ENCODE data around the gene TRPM6. TPM values are rescaled to one million over a fixed set of nuclear protein-coding genes. Genes with fewer than 3 reads are reported as not detected.

Gene TRPM6
- total and polyA plus RNA-seq, 3 donors from 2014 or later = 2.8 to 6.7 (median 4.2) TPM

- WGBS, 2 donors = 48% methylated on average over 8 of the region's 8 CpGs
Observed at GRCh38 chr9:74777136-74777879, 110.4 kb downstream of the TRPM6 start.

GRCh38 chr9:74775396-74775795 is 112.3 kb downstream of the TRPM6 start:
- no peak overlapping the region for H3K4me3 ChIP-seq
- no peaks in the 10 kb centered on the region for H3K4me1 ChIP-seq
- WGBS, 2 donors = 68 to 79% methylated on average over 5 of the region's 5 CpGs
- H3K9me3 ChIP-seq = no peaks in the 10 kb centered on the region
- intact Hi-C loops (cut with DNase I; ENCODE audit: low total_unique reads) = loop anchor here (10.0 kb wide), 2 partner anchors 229 to 299 kb away; no protein-coding TSS in a partner anchor
- H3K27me3 ChIP-seq = no peaks in the 10 kb centered on the region
- no peak for DNase-seq
- no peaks in the 10 kb centered on the region for H3K36me3 ChIP-seq (ENCODE audit: low read depth, missing control alignments)
- TF ChIP-seq POLR2A (IDR thresholded peaks at IDR 0.05) = no peak
- TF ChIP-seq CTCF (IDR thresholded peaks at IDR 0.05) = no peak
- no peak overlapping the region for H3K27ac ChIP-seq

More at GRCh38 chr9:74777136-74777879, 110.4 kb downstream of the TRPM6 start:
- peak; percentile 84 for DNase-seq
- no peak overlapping the region for H3K27ac ChIP-seq
- H3K4me1 ChIP-seq = no peaks in the 10 kb centered on the region
- no peak overlapping the region for H3K4me3 ChIP-seq
- H3K27me3 ChIP-seq = no peaks in the 10 kb centered on the region
- H3K9me3 ChIP-seq = no peaks in the 10 kb centered on the region
- no peaks in the 10 kb centered on the region for H3K36me3 ChIP-seq (ENCODE audit: low read depth, missing control alignments)
- peak; percentile 80 to 82 (median 81) for TF ChIP-seq CTCF (IDR thresholded peaks at IDR 0.05)
- no peak for TF ChIP-seq POLR2A (IDR thresholded peaks at IDR 0.05)
- intact Hi-C loops (cut with DNase I; ENCODE audit: low total_unique reads) = loop anchor here (10.0 kb wide), 2 partner anchors 227 to 297 kb away; no protein-coding TSS in a partner anchor

DNA sequence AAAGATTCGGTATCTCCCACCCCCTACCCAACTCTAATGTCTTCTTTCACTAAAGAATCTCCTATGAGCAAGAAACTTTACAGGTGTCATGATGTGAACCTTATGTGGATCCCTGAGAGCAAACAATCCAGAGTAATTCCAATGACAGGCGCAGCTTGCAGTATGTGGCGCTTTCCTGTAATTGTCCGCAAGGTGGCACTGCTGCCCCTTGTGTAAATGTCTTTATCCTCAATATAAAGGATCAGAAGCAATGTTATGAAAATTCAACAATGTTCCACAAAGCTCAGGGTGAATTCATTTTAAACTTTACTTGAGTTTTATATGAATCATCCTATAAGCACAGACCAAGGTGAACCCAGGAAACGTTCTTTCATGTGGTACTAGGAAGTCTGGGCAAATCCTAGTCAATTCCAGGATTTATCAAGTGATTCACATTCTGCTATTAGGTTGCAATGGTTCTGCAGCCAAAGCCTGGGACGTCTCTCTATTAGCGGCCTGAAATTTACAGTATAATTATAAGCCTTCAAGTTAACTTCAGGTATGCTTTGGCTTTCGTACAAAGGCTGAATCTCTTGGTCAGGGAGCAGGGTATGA is 113.7 kb downstream of the TRPM6 start:
- intact Hi-C loops (cut with DNase I; ENCODE audit: low total_unique reads) = loop anchor here (10.0 kb wide), 2 partner anchors 231 to 301 kb away; no protein-coding TSS in a partner anchor
- Histone ChIP-seq H3K27ac (no peak overlapping the region), H3K4me1 (no peaks in the 10 kb centered on the region), H3K4me3 (no peak overlapping the region), H3K9me3 (no peaks in the 10 kb centered on the region), H3K27me3 (no peaks in the 10 kb centered on the region), H3K36me3 (ENCODE audit: low read depth, missing control alignments) (no peaks in the 10 kb centered on the region)
- WGBS, 2 donors = 37 to 56% methylated on average over 8 of the region's 8 CpGs
- DNase-seq = peak; percentile 88
- TF ChIP-seq POLR2A (IDR thresholded peaks at IDR 0.05) (no peak), CTCF (IDR thresholded peaks at IDR 0.05) (peak in 2 of 3 experiments; percentile 82 to 85)

DNA sequence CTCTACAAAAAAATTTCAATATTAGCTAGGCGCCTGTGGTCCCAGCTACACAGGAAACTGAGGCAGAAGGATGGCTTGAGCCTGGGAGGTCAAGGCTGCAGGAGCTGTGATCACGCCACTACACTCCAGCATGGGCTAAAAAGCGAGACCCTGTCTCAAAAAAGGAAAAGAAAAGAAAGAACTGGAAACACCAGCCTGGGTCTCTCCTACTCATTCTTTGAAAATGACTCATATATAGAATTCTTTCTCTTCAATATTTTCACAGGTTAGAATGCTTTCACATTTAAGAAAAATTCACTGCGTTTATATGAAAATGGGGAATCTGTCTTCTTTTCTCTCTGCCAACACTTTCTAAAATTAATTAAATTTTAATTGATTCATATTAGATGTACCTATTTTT is 115.6 kb downstream of the TRPM6 start:
- no peaks in the 10 kb centered on the region for H3K27me3 ChIP-seq
- no peaks in the 10 kb centered on the region for H3K9me3 ChIP-seq
- TF ChIP-seq POLR2A (IDR thresholded peaks at IDR 0.05) = no peak
- TF ChIP-seq CTCF (IDR thresholded peaks at IDR 0.05) = no peak
- H3K4me1 ChIP-seq = no peaks in the 10 kb centered on the region
- H3K27ac ChIP-seq = no peak overlapping the region
- H3K4me3 ChIP-seq = no peak overlapping the region
- intact Hi-C loops (cut with DNase I; ENCODE audit: low total_unique reads) = loop anchor here (10.0 kb wide), 2 partner anchors 233 to 303 kb away; no protein-coding TSS in a partner anchor
- H3K36me3 ChIP-seq (ENCODE audit: low read depth, missing control alignments) = no peaks in the 10 kb centered on the region
- WGBS, 2 donors = 83 to 94% methylated on average over 4 of the region's 4 CpGs
- DNase-seq = no peak

All from testis (tissue), 3 donors.